GM19351 (cell line): ENCODE measurements around the gene NMT1.

Source experiments
- ATAC-seq: cut with Tn5 transposase; IDR thresholded peaks from one replicate; pipeline ENCODE4 v1.9.1; 2021; ENCODE audit warnings: mild to moderate bottlenecking, moderate library complexity; ENCODE audit not compliant: unreplicated experiment

Gene NMT1

DNA sequence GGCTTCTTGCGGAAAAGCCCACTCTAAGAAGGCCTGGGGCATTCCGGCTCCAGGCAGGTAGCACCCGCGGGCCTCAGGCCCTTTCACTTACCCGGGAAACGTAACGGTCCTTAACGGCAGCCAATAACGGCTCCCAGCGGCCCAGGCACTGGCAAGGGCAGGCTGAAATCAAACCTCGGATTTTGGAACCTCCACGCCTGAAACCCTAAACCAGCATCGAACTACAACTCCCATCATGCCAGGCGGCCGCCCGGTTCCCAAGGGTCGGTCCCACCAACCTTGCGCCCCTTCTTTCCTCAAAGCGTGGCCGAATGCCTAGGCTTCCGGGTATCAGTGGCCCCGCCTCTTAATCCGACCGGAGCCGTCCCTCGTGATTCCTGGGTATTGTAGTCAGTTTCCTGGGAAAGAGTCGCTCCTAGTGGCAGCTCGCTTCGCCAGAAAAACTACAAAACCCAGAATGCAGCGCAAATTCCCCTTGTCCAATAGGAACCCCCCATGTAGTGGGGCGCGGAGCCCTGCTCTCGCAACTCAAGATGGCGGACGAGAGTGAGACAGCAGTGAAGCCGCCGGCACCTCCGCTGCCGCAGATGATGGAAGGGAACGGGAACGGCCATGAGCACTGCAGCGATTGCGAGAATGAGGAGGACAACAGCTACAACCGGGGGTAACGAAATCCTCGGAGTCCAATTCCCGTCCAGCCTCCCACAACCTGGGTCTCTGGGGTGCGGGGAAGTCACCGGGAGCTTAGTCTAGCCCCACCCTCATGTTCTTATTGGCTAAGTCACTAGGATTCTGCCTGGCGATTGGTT is at the start of gene NMT1:
Gene NMT1 (plus strand): TSS at position 521 of the 809 bp plus-strand sequence. CDS start 13 bp downstream, at position 534.
- ATAC-seq, result peak; percentile 75

DNA sequence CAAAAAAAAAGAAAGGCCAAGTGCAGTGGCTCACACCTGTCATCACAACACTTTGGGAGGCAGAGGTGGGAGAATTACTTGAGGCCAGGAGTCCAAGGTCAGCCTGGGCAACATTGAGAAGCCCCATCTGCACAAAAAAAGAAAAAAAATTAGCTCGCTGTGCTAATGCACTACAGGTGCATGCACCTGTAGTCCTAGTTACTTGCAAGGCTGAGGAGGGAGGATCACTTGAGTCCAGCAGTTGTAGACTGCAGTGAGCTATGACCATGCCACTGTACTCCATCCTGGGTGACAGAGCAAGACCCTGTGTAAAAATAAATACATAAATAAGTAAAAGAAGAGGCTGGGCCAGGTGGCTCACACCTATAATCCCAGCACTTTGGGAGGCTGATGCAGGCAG is 49.4 kb upstream of the NMT1 start:
- no peak for ATAC-seq

DNA sequence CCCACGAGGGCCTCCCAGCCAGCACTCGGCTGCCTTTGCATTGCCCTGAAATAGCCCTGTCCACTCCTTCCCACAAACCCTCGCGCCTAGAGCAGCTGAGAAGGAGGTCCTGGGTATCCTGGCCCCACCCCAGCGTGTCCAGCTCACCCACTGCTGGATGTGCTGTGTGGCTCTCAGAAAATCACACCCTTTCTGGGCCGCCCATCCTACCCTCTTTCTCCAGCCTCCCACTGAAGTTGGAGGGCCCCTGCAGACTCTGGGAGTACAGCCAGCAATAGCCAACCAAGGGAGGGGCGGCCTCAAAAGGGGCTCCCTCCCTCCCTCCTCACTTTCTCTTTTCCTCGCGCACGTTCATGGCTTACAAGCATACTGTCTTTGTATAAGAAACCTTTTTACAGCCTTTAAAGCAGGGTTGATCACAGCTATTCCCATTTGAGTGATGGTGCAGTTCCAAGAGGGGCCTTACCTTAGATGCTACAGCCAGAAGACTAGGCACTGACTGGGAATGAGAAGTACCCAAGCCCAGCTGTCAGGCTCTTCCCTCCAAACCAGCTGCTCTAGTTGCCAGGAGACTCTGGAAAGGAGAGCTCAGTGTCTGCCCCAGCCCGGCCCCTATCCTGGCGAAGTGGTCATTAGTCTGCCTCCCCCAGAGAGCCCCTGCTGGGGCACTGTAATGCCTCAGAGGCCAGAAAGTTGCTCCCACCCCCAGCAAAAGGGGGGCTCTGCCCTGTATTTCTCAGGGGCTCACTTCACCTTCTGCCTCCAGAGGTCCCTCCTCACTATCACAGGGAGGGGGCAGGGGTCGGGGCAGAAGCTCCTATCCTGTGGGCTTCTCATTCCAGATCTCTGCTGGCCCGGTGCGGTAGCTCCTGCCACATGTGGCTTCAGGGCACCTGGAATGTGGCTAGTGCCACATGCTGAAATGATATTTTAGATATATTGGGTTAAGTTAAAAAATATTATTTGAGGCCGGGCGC is 47.8 kb upstream of the NMT1 start:
- ATAC-seq, result no peak

DNA sequence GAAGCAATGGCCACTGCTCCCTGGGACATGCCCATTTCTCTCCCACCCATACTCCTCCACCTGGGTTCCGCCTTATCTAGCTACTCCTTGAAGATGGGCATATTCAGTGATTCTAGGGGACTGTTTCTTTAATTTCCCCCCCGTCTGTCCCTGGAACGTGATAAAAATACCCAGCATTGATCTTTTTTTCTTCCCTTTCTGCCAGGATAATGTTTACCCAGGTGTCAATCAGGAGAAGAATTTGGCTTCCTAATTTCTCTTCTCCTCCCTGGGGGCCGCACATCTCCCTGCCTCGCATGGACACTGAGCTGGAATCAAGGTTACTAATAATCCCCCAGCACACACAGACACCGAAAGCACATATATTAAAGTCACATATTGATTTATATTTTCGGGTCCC is 44.9 kb upstream of the NMT1 start:
- ATAC-seq, result no peak

DNA sequence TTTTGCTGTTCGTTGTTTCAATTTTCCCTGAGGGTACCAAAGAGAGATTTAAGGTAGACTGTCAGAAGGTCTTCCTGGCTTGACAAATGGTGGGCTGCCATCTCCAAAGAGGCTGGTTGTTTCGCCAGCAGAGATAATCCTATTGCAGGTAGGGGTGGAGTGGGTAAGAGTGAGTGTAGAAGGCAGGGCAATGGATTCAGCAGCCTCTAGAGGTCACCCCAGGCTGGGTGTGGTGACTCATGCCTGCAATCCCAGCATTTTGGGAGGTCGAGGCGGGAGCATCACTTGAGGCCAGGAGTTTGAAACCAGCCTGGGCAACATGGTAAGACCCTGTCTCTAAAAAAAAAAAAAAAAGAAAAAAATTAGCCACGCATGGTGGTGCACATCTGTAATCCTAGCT is 44.3 kb upstream of the NMT1 start:
- no peak for ATAC-seq

DNA sequence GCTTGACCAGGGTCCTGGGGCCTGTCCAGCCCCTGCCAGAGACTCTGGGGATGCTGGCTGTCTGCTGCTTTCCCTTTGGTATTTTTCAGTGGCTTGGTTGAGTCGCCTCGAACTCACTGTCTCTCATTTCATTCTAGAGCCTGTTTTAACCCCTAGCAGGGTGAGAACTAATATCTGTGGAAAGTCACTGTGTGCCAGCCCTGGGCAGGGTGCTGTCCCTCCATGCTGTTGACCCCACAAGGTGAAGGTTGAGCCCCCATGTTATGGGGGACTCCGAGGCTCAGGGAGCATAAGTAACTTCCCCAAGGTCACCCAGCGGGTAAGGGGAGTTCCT is 42.6 kb upstream of the NMT1 start:
- no peak for ATAC-seq

DNA sequence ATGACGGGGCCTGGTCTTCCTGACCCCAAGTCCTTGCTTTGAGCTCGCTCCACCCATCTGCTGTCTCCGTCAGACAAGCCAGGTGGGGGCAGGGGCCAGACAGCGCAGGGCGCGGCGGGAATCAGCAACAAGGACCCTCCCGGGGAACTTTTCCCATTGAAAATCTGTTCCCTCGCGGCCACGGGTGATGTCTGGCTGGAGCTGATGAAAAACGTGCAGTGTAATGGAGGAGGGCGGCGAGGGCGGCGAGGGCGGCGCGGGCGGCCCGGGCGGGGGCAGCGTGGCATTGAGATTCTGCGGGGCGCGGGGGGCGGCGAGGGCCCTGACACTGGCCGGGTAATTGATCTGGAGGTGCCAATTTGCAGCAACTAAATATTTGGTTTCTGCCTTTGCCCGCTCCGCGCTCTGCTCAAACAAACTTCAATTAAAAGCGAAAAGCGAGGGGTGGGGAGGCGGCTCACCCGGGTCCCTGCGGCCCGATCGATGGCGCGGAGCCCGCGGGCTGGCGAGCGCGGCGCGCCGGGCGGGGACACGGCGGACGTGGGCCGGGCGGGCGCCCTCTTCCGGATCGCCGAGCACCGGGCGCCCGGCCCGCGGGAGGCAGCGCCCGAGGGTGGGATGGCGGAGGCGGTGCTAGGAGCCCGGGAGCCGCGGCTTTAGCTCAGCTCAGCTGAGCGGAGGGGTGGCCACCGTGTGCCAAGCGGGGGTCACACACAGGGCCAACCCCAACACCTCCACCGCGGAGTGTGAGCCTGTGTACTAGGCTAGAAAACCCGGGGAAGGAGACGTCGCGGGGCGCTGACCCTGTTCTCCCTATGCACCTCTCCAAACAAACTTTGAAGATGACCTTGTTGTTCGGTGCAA is 42.0 kb upstream of the NMT1 start:
- ATAC-seq, result no peak

DNA sequence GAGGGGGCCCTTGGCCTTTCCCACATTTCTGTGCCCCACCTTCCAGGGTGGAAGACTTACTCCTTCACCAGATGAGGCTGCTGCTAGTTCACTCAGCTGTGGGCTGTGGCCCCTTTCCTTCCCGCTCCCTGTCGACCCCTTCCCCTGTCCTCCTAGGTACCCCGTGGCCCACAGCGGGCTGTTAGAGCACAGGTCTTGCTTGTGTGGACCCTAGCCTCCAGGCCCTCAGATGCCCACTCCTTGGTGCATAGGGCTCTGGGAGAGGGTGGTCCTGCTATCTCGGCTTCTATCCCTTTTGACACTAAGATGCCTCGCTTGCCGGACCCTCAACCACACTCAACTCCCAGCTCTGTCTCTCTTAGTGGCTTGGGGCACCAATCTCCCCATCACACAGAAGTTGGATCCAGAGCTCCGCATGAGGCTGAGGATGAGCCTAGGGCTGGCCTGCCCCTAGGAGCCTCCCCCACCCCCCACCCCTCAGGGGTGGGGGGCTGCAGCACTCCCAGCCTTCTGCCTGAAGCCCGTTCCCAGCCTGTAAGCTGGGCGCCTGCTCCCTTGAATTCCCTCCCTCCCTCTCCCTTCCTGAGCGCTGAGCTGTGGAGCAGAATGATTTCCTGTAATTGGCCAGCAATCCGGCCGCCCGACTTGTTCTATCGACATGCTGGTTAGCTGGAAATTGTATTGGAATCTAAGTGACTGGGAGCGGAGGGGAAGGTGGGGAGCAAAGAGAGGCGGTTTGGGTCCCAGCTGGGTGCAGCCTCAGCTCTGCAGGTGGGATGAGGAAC is 40.6 kb upstream of the NMT1 start:
- no peak for ATAC-seq

DNA sequence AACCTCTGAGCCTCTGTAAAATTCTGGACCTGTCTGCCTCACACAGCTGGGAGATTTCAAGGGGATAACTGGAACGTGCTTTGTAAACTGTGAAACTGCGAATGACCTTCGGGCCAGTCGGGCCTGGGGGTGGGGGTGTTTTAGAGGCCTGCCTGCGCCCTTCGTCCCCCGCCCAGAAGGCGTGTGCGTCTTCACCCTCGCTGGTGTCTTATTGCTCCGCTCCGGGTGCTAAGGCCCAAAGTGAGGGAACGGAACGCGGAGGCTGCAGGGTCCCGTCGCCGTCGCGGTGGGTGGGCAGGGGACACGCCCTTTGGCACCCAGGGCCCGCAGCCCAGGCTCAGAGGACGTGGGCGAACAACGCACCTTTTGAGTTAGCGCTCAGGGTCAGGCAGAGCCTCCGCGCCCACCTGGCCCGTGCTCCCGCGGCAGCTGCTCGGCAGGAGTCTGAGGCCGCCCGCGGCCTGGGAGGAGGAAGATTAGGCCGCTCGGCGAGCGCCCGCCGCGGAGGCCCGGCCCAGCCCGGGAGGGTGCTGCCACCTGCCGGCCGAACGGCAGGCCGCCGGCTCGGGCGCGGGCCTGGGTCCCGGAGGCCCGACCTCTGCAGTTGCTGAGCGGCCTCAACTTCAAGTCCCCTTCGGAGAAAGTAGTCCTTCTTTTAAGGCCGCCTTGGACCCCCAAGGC is 39.4 kb upstream of the NMT1 start:
- no peak for ATAC-seq

DNA sequence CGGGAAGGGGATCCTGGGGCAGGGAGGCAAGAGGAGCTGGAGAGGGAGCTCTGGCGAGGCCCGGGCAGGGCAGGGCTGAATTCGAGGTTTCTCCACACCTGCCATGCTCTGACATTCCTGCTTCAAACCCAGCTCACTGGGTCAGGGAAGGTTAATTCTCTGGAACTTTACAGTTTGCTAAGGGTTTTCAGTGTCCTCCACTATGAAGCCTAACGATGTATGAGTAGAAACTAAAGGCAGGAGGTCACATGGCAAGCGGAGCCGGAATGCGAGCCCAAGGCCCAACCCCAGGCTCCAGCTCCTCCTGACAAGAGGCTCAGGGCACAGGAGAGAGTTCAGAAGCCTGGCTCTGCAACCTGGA is 38.8 kb upstream of the NMT1 start:
- ATAC-seq, result no peak

DNA sequence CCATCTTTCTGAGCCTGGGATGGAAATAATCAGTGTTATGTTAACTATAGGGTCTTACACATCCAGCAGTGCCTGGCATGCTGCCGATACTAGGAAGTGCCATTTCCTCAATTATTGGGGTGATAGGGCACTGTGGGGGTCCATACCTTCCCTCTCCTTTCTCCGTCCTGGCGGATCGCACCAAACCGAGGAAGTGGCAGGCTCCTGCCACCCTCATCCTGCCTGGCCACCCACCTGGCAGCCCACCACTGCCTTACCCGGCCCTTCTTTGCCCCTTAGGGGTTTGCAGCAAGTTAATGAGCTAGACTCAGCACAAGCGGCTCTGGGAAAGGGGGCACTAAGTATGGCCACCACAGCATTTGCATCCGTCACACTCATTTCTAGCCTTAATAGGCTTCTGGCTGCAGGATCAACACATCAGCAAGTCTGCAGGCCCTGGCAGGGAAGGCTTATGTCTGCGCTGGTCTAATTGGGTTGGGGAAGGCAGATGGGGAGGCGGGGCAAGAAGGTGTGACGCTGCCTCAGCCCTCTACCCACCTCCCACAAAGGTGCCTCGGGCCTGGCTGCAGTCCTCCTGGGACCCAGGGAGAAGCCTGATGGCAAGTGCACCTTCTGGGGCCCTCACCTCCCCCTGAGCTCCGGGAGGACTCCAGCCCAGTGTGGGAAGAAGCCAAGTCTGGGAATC is 38.3 kb upstream of the NMT1 start:
- no peak for ATAC-seq

DNA sequence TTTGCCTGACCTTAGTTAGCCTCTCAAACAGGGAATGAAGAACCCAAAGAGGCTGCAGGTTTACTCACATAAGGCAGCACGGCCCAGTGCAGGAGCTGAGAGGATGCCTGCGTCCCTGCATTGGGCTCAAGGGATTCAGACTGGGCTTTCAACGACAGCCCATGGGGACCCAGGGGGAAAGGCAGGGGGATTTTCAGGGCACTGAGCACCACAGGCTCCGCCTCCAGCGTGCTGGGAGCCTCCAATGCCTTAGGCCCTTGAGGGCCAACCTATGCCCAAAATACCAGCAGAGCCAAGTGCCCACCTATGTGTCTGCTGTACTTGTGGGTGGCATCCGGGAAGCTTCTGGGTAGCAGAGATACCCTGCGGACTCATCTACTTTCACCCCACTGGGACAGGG is 32.0 kb upstream of the NMT1 start:
- ATAC-seq, result no peak

DNA sequence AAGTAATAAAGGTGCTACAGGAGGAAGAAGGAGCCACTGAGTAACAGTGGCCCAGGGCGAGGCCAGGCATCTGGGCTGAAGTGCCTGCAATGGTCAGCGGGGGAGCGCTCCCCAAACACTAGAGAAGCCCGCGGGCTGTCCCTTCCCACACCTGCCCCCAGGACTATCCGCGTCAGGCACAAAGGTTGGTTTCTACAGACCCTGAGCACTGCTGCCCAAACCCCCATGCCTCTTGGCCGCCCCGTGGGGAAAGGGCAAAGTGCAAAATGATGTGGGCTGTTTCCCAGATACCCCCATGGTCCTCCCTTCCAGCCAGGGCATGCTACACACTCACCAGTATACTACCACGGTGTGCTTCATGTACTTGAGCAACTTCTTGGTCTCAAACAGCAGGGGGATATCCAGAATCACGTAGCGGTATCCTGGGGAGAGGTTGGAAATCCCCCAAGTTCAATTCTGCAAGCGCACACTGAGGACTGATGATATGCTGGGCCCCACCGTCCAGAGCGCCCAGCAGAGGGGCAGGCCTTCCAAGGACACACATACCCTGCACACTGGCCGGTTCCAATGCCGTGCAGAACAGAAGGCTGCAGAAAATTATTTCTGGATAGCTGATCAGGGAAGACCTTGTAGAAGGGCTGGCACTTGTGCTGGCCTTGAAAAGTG is 31.2 kb upstream of the NMT1 start:
- no peak for ATAC-seq

DNA sequence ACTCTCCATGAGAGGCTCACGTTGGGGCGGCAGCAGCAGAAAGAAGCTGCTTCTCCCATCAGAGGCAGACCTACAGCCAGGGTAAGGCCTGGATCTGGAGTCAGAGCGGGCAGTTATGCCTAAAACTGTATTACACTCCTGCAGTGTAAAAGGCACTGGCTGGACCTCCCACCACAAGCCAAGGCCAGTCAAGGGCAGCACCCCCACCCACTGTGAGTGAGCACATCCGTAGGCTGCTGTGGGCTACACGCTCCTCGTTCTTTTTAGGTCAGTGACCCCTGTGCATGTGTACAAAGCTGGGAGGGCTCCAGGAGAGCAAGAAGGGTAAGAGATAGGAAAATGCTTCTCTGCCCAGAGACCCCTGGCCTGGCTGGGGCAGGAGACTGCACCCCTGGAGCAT is 30.4 kb upstream of the NMT1 start:
- ATAC-seq, result no peak

DNA sequence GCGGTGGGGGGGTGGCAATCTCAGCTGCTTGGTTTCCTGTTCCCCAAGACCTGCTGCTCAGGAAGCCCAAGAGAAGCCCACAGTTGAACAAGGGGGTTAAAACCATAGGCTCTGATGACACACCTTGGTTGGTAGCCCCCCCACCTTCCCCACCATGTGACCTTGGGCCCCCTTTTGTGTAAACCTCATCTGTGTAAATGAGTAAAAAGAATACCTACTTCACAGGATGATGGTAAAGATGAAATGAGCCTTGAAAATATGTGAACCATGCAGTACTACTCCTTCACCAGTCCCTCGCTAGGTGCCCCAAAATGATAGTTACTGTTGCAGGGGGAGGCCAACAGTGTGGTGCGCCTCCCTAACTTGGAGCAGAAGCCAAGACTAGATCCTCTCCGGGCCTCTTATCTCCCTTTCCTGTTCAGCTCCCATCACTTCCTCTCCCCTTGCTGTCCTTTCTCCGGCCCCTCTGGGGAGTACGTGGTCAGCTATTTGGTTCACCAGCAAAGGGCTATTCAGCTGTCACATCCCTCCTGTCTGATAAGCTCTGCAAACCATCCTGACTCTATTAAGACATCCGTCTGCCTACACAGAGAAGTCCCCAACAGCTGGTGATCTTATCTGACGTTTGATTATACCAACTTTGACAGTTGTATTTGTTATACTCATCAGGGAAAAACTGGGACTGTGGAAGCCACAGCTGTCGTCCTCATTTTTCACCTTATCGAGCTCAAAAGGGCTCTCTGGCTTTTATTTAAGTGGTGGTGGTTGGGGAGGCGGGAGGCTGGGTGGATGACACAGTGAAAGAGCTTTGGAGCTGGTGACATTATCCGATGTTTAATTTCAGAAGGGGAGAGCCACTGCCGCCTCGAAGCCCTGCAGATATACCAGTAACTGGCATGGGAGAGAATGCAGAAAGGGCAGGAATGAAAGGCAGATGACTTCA is 29.6 kb upstream of the NMT1 start:
- no peak for ATAC-seq

DNA sequence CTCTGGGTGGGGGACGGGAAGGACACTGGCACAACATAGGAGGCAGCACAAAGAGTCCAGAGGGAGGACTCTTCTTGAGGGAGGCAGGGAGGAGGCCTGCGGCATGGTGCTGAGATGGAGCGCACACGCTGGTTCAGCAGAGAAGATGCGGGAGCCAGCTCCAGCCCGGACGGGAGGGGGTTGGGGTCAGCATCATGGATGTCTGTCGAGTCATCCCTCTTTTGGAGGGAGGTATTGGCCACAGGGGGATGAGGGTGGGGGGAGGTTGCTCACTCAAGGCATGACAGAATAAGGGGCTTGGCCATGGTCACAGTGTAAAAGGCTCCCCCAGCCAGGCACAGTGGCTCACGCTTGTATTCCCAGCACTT is 29.0 kb upstream of the NMT1 start:
- ATAC-seq, result no peak

DNA sequence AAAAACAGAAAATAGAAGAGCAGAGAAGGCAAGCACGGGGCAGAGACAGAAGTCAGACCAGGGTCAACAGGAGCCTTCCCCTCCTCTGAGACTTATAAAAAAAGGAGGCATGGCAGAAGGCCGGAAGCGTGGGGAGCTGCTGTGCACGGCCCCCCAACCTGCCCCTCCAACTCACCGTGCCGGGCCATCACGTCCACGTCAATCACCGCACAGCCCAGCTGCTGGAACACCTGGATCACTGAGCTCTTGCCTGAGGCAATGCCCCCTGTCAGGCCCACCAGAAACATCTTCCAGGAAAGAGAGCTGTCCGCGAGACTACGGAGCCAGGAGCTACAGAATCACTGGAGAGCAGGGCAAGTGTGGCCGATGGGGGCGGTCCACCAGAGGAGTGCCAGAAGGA is 26.5 kb upstream of the NMT1 start:
- ATAC-seq, result no peak

DNA sequence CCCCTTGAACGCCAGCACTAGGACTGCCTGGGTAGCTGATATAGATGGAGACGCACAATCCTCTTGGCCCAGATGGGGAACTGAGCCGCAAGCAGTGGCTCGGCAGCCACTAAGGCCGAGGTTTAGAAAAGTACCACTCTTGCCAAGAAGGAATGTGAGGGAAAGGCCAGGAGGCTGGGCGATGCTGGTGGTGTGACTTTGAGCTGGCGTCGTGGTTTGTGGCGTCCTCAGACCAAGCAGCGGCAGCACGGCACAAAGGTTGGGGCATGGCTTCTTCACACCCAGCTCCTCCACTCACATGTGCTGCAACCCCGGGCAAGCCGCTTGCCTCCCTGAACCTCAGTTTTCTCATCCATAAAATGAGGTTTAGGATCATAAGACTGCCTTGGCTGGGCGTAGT is 25.3 kb upstream of the NMT1 start:
- ATAC-seq, result no peak
